Stimulated activated naive CD4-positive, alpha-beta T cell (primary cell): ENCODE measurements around the gene ASAH2B.

Experiments
- DNase-seq, 6 experiments: peaks; one replicate each; lab custom pipeline; 2025; lab: John Stamatoyannopoulos, UW

The ASAH2B gene

DNA sequence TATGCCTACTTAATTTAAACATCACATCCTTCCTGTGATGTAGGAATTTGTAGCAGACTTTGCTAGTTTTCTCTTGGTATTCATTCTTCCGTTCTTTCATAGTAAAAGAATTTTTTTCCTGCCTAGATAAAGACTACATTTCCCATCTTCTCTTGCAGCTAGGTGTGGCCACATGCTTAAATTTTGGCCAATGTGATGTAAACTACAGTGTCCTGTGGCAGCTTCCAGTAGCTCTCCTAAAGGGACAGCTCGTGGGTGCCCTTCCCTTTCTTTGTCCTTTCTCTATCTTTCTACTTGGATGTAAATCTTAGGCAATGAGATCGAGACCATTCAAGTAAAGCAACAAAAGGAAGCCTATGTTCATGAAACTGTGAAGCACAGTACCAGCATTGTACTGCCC, 58.6 kb downstream of the ASAH2B start:
- no peak for DNase-seq

- no peak for DNase-seq
Measured at GRCh38 chr10:50799595-50799994, 59.9 kb downstream of the ASAH2B start.

- DNase-seq, result no peak
Measured at GRCh38 chr10:50805981-50806622, 66.4 kb downstream of the ASAH2B start.

GRCh38 chr10:50807851-50808776, 68.4 kb downstream of the ASAH2B start:
- no peak for DNase-seq
